Measurements from ENCODE around the gene TLR9. TPM values are rescaled to one million over a fixed set of nuclear protein-coding genes. Genes with fewer than 3 reads are reported as not detected.

Gene TLR9, protein sequence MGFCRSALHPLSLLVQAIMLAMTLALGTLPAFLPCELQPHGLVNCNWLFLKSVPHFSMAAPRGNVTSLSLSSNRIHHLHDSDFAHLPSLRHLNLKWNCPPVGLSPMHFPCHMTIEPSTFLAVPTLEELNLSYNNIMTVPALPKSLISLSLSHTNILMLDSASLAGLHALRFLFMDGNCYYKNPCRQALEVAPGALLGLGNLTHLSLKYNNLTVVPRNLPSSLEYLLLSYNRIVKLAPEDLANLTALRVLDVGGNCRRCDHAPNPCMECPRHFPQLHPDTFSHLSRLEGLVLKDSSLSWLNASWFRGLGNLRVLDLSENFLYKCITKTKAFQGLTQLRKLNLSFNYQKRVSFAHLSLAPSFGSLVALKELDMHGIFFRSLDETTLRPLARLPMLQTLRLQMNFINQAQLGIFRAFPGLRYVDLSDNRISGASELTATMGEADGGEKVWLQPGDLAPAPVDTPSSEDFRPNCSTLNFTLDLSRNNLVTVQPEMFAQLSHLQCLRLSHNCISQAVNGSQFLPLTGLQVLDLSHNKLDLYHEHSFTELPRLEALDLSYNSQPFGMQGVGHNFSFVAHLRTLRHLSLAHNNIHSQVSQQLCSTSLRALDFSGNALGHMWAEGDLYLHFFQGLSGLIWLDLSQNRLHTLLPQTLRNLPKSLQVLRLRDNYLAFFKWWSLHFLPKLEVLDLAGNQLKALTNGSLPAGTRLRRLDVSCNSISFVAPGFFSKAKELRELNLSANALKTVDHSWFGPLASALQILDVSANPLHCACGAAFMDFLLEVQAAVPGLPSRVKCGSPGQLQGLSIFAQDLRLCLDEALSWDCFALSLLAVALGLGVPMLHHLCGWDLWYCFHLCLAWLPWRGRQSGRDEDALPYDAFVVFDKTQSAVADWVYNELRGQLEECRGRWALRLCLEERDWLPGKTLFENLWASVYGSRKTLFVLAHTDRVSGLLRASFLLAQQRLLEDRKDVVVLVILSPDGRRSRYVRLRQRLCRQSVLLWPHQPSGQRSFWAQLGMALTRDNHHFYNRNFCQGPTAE
- total RNA-seq = 0.19 TPM
- long read RNA-seq = 0 reads

- no peak for DNase-seq (ENCODE audit: low spot score)
Measured at GRCh38 chr3:52225452-52226228, at the start of gene TLR9. Gene TLR9 (minus strand): TSS chr3:52225645. CDS start chr3:52225529, 116 bp downstream.

GRCh38 chr3:52274781-52275180, 49.3 kb upstream of the TLR9 start:
- DNase-seq (ENCODE audit: low spot score) = peak; percentile 57

- no peak for DNase-seq (ENCODE audit: low spot score)
Measured at GRCh38 chr3:52272831-52273230, 47.4 kb upstream of the TLR9 start.

DNA sequence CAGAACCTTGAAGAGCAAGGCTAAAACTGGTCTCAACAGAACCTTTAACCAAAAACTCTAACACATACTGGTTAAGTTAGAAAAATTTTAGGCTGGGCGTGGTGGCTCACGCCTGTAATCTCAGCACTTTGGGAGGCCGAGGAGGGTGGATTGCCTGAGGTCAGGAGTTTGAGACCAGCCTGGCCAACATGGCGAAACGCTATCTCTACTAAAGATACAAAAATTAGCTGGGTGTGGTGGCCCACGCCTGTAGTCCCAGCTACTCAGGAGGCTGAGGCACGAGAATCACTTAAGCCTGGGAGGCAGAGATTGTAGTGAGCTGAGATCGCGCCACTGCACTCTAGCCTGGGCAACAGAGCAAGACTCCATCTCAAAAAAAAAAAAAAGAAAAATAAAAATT, 46.7 kb upstream of the TLR9 start:
- peak; percentile 41 for DNase-seq (ENCODE audit: low spot score)

DNA sequence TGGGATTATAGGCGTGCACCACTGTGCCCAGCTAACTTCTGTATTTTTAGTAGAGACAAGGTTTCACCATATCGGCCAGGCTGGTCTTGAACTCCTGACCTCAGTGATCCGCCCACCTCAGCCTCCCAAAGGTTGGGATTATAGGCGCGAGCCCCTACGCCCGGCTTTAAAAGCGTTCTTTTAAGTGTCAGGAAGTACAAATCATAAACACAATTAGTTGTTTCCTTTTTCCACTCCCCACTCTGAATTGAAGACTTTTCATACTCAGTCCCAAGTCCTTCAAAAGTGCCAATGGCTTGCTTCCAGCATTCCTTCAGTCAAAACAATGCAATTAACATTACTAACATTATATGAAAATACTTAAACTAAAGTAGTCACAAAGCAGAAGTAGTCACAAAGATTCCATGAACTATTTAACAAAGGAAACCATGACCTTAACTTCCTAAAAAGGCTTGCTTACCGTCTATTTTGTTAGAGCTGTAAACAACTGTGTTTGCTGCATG, 44.9 kb upstream of the TLR9 start:
- DNase-seq (ENCODE audit: low spot score) = no peak

DNA sequence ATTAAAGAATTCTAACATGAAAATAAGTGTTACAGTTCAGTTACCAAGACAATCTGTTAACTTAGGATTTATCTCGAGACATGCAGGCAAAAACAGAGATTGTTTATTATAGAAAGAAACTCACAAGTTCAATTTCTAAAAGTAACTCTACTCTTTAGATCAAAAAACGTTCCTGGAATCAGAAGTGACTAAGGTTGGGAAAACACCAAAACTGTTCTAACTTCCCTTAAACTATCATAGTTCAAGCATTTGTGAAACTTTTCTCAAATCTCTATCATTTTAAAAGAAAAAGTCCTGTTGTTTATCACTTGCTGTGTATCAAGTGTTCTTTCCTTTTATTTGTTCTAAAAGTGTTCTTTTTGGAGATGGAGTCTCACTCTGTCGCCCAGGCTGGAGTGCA, 44.3 kb upstream of the TLR9 start:
- no peak for DNase-seq (ENCODE audit: low spot score)

DNA sequence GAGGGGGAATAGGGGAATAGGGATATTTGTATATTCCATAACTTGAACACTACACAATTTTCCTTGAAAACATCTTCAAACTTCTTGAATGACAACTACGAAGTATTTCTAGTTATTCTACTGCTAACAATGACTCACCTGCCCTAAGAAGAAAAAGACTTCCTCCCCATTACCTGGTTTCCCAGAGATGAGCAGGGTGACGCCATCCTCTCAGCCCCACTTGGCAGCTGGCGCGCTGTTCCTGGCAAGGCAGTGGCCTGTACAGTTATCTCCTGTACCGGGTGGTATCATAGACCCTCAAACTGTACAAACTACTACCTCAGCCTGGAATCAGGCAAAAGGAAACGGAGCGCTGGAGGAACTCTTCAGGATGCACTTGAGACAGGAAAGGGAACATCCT, 42.6 kb upstream of the TLR9 start:
- DNase-seq (ENCODE audit: low spot score) = no peak

GRCh38 chr3:52265387-52265786, 39.9 kb upstream of the TLR9 start:
- DNase-seq (ENCODE audit: low spot score) = no peak

GRCh38 chr3:52262447-52262846, 37.0 kb upstream of the TLR9 start:
- DNase-seq (ENCODE audit: low spot score) = no peak

DNA sequence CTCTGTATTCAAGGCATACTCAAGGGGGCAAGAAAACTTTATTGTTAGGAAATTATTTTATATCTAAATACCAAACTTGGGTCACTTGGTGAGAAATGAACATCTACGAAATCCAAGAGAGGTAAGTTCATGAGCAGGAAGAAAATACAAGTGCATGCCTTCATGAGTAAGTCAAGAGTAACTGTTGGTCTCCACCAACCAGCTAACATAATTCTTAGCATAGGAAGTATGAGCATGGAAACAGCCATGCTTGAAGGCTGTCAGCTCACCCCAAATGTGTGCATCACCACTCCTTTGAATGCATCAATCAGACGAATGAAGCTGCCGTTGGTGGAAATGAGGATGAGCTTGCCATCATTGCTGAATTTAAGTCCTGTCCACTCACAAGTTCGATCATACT, 34.0 kb upstream of the TLR9 start:
- no peak for DNase-seq (ENCODE audit: low spot score)

DNA sequence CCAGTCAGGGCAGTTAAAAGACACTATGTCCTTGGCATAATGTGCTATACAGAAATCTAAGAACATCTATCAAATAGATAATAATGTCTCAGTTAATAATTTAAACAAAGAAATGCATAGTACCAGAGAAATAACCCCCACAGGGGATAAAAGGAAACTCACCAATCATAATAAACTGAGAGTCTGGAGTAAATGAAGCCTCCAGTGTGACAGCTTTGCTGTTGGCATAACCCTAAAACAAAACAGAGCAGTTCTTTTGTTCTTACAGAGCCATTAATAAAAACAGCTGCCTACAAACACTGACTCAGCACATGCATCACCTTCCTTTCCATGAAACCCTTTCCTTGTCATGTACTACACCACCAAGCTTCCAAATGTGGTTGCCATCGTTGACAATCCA, 33.6 kb upstream of the TLR9 start:
- no peak for DNase-seq (ENCODE audit: low spot score)

DNA sequence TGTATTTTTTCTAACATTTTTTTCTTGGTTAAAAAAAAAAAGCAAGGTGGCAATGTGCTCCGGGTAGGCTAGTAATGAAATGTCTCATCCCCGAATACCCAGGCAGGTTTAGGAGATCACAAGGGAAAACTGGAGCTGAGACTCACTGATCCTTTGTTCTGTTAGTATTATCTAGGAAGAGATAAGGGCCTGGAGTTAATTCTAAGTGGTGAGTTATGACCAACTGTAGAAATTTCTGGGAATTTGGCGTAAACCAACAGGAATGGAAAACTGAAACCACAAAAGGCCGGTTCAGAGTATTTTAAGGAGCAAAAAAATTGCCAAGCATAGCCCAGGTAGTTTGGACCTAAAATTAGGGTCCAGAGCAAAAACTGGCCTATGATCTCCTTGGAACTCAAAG, 32.5 kb upstream of the TLR9 start:
- no peak for DNase-seq (ENCODE audit: low spot score)

DNA sequence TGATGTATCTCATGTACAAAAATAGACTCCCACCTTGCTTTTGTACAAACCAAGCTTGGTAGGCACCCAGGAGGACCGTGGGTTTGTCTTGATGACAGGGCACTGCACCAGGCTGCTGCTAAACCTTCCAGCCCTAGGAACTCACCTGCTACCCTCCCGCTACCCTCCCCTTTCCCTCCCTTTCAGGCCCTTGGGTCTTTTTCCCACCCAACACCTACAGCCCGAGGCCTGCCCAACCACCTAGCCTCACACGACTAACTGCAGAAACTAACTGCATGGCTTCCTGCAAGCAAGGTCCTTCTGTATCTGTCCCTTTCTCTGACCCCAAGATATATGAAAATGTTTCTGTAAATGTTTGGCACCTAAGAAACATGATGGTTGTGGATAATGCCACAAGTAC, 31.2 kb upstream of the TLR9 start:
- DNase-seq (ENCODE audit: low spot score) = no peak

GRCh38 chr3:52256159-52256558, 30.7 kb upstream of the TLR9 start:
- no peak for DNase-seq (ENCODE audit: low spot score)

DNA sequence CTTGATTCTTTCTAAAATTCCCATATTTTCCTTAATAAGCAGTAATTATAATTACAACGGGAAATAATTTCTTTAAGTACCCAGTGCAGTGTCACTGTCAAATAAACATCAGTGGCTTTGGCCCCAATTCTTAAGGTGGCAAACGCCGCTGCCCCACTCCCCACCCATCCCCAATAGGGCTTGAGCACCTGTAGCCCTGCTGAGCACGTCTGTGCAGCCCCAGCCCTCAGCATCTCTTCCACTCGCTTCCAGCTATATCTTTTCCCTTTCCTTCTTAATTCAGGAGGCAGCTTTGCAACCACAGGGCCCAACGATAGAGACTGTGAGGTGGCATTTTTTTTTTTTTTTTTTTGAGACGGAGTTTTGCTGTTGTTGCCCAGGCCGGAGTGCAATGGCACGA, 29.2 kb upstream of the TLR9 start:
- no peak for DNase-seq (ENCODE audit: low spot score)

- DNase-seq (ENCODE audit: low spot score) = peak; percentile 89
Measured at GRCh38 chr3:52253314-52254304, 28.2 kb upstream of the TLR9 start.

- DNase-seq (ENCODE audit: low spot score) = no peak
Measured at GRCh38 chr3:52250122-52250521, 24.7 kb upstream of the TLR9 start.

DNA sequence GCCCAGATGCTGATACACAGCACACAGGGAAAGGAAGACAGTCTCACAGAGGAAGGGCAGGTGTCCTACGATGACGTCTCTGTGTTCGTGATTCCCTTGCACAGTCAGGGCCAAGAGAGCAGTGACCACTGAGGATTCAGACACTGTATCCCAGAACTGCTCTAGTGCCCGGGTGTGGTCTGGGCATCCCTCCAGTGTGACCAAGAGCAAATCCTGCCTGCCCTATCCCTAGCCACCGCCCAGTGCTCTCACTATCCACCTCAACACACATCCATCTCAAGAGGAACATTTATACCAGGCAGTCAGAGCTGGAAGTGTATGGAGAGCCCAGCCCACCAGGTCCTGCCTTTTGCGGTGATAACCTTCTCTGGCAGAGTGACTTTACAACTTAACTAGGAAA, 24.2 kb upstream of the TLR9 start:
- DNase-seq (ENCODE audit: low spot score) = peak; percentile 60

GRCh38 chr3:52248816-52249547, 23.5 kb upstream of the TLR9 start:
- DNase-seq (ENCODE audit: low spot score) = peak; percentile 90

Data from mesenteric fat pad (tissue), 1 donor.